ENCODE measurements around the gene ADCY6.

The ADCY6 gene

GRCh38 chr12:48783432-48783831, 5.5 kb downstream of the ADCY6 start:
- DNase-seq = no peak
- ATAC-seq = no peak

GRCh38 chr12:48782457-48783395, 6.2 kb downstream of the ADCY6 start:
- DNase-seq = no peak
- ATAC-seq = no peak

- no peak for ATAC-seq
- no peak for DNase-seq
Measured at GRCh38 chr12:48781750-48782456, 7.0 kb downstream of the ADCY6 start.

- DNase-seq (no peak), ATAC-seq (no peak)
Measured at GRCh38 chr12:48780381-48781025, 8.4 kb downstream of the ADCY6 start.

- ATAC-seq = no peak
Measured at GRCh38 chr12:48779869-48780268, 9.0 kb downstream of the ADCY6 start.

GRCh38 chr12:48777501-48778400, 11.1 kb downstream of the ADCY6 start:
- ATAC-seq (no peak), DNase-seq (no peak)

More at GRCh38 chr12:48779869-48780268, 9.0 kb downstream of the ADCY6 start:
- DNase-seq = no peak

GRCh38 chr12:48776956-48777355, 11.9 kb downstream of the ADCY6 start:
- DNase-seq (no peak), ATAC-seq (no peak)

GRCh38 chr12:48775991-48776649, 12.8 kb downstream of the ADCY6 start:
- ATAC-seq (no peak), DNase-seq (no peak)

- DNase-seq = no peak
- ATAC-seq = no peak
Measured at GRCh38 chr12:48775299-48775698, 13.6 kb downstream of the ADCY6 start.

- ATAC-seq = no peak
- no peak for DNase-seq
Measured at GRCh38 chr12:48774516-48774915, 14.4 kb downstream of the ADCY6 start.

GRCh38 chr12:48773686-48774085, 15.2 kb downstream of the ADCY6 start:
- DNase-seq (no peak), ATAC-seq (no peak)

- ATAC-seq (no peak), DNase-seq (no peak)
Measured at GRCh38 chr12:48771588-48772112, 17.2 kb downstream of the ADCY6 start.

- DNase-seq (no peak), ATAC-seq (no peak)
Measured at GRCh38 chr12:48770756-48771155, 18.1 kb downstream of the ADCY6 start.

- no peak for ATAC-seq
- no peak for DNase-seq
Measured at GRCh38 chr12:48768736-48769135, 20.2 kb downstream of the ADCY6 start.

- ATAC-seq = no peak
Measured at GRCh38 chr12:48768147-48768546, 20.7 kb downstream of the ADCY6 start.

GRCh38 chr12:48767521-48767920, 21.4 kb downstream of the ADCY6 start:
- DNase-seq (no peak), ATAC-seq (no peak)

More at GRCh38 chr12:48768147-48768546, 20.7 kb downstream of the ADCY6 start:
- DNase-seq = no peak

GRCh38 chr12:48767047-48767446, 21.8 kb downstream of the ADCY6 start:
- ATAC-seq (no peak), DNase-seq (no peak)

- ATAC-seq (peak; percentile 82), DNase-seq (peak; percentile 32)
Measured at GRCh38 chr12:48765753-48766162, 23.1 kb downstream of the ADCY6 start.

GRCh38 chr12:48764521-48764920, 24.4 kb downstream of the ADCY6 start:
- DNase-seq (no peak), ATAC-seq (no peak)

GRCh38 chr12:48758737-48759136, 30.2 kb downstream of the ADCY6 start:
- DNase-seq = no peak
- no peak for ATAC-seq

GRCh38 chr12:48758186-48758585, 30.7 kb downstream of the ADCY6 start:
- DNase-seq (no peak), ATAC-seq (no peak)
